ENCODE results near the gene ZNF723.

DNA sequence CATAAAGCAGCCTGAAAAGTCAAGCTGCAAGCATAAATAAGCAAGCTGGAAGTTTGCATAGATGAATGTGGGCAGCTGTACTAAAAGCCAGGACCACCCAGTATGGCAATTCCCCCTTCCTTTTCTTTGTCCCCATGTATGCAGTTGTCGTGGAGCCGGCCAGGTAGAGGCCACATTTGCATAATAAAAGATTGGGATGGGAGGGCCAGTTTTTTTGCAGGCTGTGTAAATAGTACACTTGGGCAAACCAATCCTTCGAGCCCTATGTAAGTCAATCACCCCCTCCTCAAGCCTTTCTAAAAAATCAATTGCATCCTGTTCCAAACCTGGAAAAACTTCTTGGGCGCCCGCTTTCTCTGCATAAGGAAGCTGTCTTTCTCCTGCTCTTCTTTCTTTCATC, 35.1 kb upstream of the ZNF723 start:
- TF ChIP-seq CTCF (IDR thresholded peaks at IDR 0.05; ENCODE audit: borderline replicate concordance, extremely low read depth, low read length, poor library complexity, severe bottlenecking) (no peak), EZH2 (IDR thresholded peaks at IDR 0.05; ENCODE audit: borderline replicate concordance, low read depth, low read length, severe bottlenecking) (no peak)
